Measurements from ENCODE around the gene ZFAND4. TPM values are rescaled to one million over a fixed set of nuclear protein-coding genes. Genes with fewer than 3 reads are reported as not detected.

The ZFAND4 gene
- total and polyA plus RNA-seq, 9 donors: 4.4 to 21.9 (median 15.1) TPM

GRCh38 chr10:45569471-45569870 lies 103.1 kb downstream of the ZFAND4 start:
- no peak for DNase-seq
- Histone ChIP-seq H3K27ac (no peak overlapping the region), H3K4me1 (ENCODE audit: insufficient read depth) (peaks cover 2% of the 10 kb centered on the region), H3K27me3 (no peaks in the 10 kb centered on the region), H3K9me3 (no peaks in the 10 kb centered on the region), H3K36me3 (no peaks in the 10 kb centered on the region), H3K4me3 (no peak overlapping the region)
- TF ChIP-seq CTCF (IDR thresholded peaks at IDR 0.05) (no peak), EP300 (IDR thresholded peaks at IDR 0.05) (no peak), POLR2A (IDR thresholded peaks at IDR 0.05) (no peak)
- WGBS, 3 donors: 94 to 97% (median 97%) methylated on average over 3 of the region's 3 CpGs
- intact Hi-C loops (cut with DNase I): no loop called here

GRCh38 chr10:45566415-45566814 lies 106.2 kb downstream of the ZFAND4 start:
- Histone ChIP-seq H3K27ac (no peak overlapping the region), H3K36me3 (no peaks in the 10 kb centered on the region), H3K4me3 (no peak overlapping the region), H3K9me3 (no peaks in the 10 kb centered on the region), H3K4me1 (ENCODE audit: insufficient read depth) (no peaks in the 10 kb centered on the region), H3K27me3 (no peaks in the 10 kb centered on the region)
- TF ChIP-seq POLR2A (IDR thresholded peaks at IDR 0.05) (no peak), CTCF (IDR thresholded peaks at IDR 0.05) (no peak), EP300 (IDR thresholded peaks at IDR 0.05) (no peak)
- no peak for DNase-seq
- 91 to 97% (median 91%) methylated on average over 3 of the region's 3 CpGs for WGBS, 3 donors
- intact Hi-C loops (cut with DNase I): no loop called here

Other genes starting within 250 kb of the ZFAND4 start
- gene WASHC2C, start 54.5 kb upstream of the ZFAND4 start, total RNA-seq: 10 to 100 TPM; 25.3 to 52.8 (median 39.4) TPM
- 10 to 100 TPM; 30.5 to 54.8 TPM for gene WASHC2C, start 54.5 kb upstream of the ZFAND4 start, polyA plus RNA-seq
- 10 to 100 TPM in 6 of 7 donors, 1 to 10 TPM in 1; 9.4 to 23.4 (median 17.4) TPM for gene AGAP4, start 174.7 kb upstream of the ZFAND4 start, total RNA-seq
- gene AGAP4, start 174.7 kb upstream of the ZFAND4 start, polyA plus RNA-seq: 10 to 100 TPM; 10.1 to 12.9 TPM

All from ovary (tissue), 9 donors.